GM21381 (cell line): ENCODE results near the gene LYRM2.
"Not testable (repeated sequence)": the region's sequence is repeated elsewhere in the genome, so short reads cannot be mapped to it uniquely, and the experiment has no call there.

Experiments used
- ATAC-seq: cut with Tn5 transposase; IDR thresholded peaks from one replicate; pipeline ENCODE4 v1.9.1; 2021; ENCODE audit warnings: mild to moderate bottlenecking, moderate library complexity; ENCODE audit not compliant: unreplicated experiment

Gene LYRM2

GRCh38 chr6:89649682-89650081 is 11.1 kb upstream of the LYRM2 start:
- ATAC-seq: no peak

- ATAC-seq: no peak
Observed at GRCh38 chr6:89644864-89645263, 6.3 kb upstream of the LYRM2 start.

GRCh38 chr6:89643406-89643805 is 4.9 kb upstream of the LYRM2 start:
- no peak for ATAC-seq

GRCh38 chr6:89642956-89643355 is 4.4 kb upstream of the LYRM2 start:
- ATAC-seq: no peak

- ATAC-seq: not testable (repeated sequence)
Observed at GRCh38 chr6:89641581-89641980, 3.0 kb upstream of the LYRM2 start.

- no peak for ATAC-seq
Observed at GRCh38 chr6:89640804-89641203, 2.3 kb upstream of the LYRM2 start.

GRCh38 chr6:89637960-89638319 is 607 bp downstream of the LYRM2 start:
- peak; percentile 1 for ATAC-seq

GRCh38 chr6:89636412-89636811 is 2.1 kb downstream of the LYRM2 start:
- ATAC-seq: not testable (repeated sequence)

GRCh38 chr6:89630488-89630887 is 8.1 kb downstream of the LYRM2 start:
- no peak for ATAC-seq

GRCh38 chr6:89623749-89624148 is 14.8 kb downstream of the LYRM2 start:
- no peak for ATAC-seq

GRCh38 chr6:89619567-89619966 is 19.0 kb downstream of the LYRM2 start:
- no peak for ATAC-seq

GRCh38 chr6:89618026-89618425 is 20.5 kb downstream of the LYRM2 start:
- no peak for ATAC-seq

- no peak for ATAC-seq
Observed at GRCh38 chr6:89616531-89616930, 22.0 kb downstream of the LYRM2 start.

GRCh38 chr6:89615882-89616281 is 22.7 kb downstream of the LYRM2 start:
- ATAC-seq: no peak

GRCh38 chr6:89613790-89614189 is 24.8 kb downstream of the LYRM2 start:
- no peak for ATAC-seq

- ATAC-seq: no peak
Observed at GRCh38 chr6:89612121-89612520, 26.4 kb downstream of the LYRM2 start.

GRCh38 chr6:89611666-89612065 is 26.9 kb downstream of the LYRM2 start:
- ATAC-seq: no peak

- ATAC-seq: no peak
Observed at GRCh38 chr6:89610149-89610642, 28.4 kb downstream of the LYRM2 start.

- ATAC-seq: no peak
Observed at GRCh38 chr6:89605861-89606260, 32.7 kb downstream of the LYRM2 start.

- no peak for ATAC-seq
Observed at GRCh38 chr6:89604653-89605052, 33.9 kb downstream of the LYRM2 start.

GRCh38 chr6:89602166-89602565 is 36.4 kb downstream of the LYRM2 start:
- ATAC-seq: no peak

- ATAC-seq: no peak
Observed at GRCh38 chr6:89599727-89600126, 38.8 kb downstream of the LYRM2 start.

GRCh38 chr6:89597988-89598387 is 40.6 kb downstream of the LYRM2 start:
- ATAC-seq: no peak

- no peak for ATAC-seq
Observed at GRCh38 chr6:89597372-89597771, 41.2 kb downstream of the LYRM2 start.
